T-helper 2 cell treated with Interferon-gamma antibody and Interleukin-4, amounts not matched to agents 100 ng/mL and 5 ng/mL, for 36 hours (primary cell): ENCODE measurements around the gene LSR. TPM values are rescaled to one million over a fixed set of nuclear protein-coding genes. Genes with fewer than 3 reads are reported as not detected.

Source experiments
- intact Hi-C: fragments of 100-400 bp; cut with micrococcal nuclease; formaldehyde crosslinking; loops from one replicate; pipeline ENCODE4 v1.15.1; 2023
- total RNA-seq: library from RNA; stranded (reverse); gene quantifications from 2 replicates; pipeline ENCODE4 v1.2.3, GENCODE V29; 2022

Gene LSR
- total RNA-seq, 1 donor from 2014 or later, result 0.70 TPM

- intact Hi-C loops, result loop anchor here (5.0 kb wide), 1 partner anchor 33 kb away; no protein-coding TSS in a partner anchor
These were observed 8.5 kb upstream of the LSR start for GRCh38 chr19:35240327-35240726.

- intact Hi-C loops, result loop anchor here (5.0 kb wide), 1 partner anchor 34 kb away; no protein-coding TSS in a partner anchor
These were observed 7.4 kb upstream of the LSR start for GRCh38 chr19:35241417-35241816.

GRCh38 chr19:35246466-35247092 is 2.2 kb upstream of the LSR start:
- intact Hi-C loops, result no loop called here

- intact Hi-C loops, result no loop called here
These were observed 1.1 kb upstream of the LSR start for GRCh38 chr19:35247526-35248309.

- intact Hi-C loops, result no loop called here
These were observed 495 bp downstream of the LSR start for GRCh38 chr19:35249146-35249847.

GRCh38 chr19:35249848-35250711 is 1.3 kb downstream of the LSR start:
- intact Hi-C loops, result no loop called here

- intact Hi-C loops, result no loop called here
These were observed 2.7 kb downstream of the LSR start for GRCh38 chr19:35251456-35251855.

- intact Hi-C loops, result no loop called here
These were observed 4.8 kb downstream of the LSR start for GRCh38 chr19:35253316-35254286.

- intact Hi-C loops, result no loop called here
These were observed 5.8 kb downstream of the LSR start for GRCh38 chr19:35254341-35255297.

- intact Hi-C loops, result no loop called here
These were observed 7.8 kb downstream of the LSR start for GRCh38 chr19:35256566-35256965.

- intact Hi-C loops, result no loop called here
These were observed 8.3 kb downstream of the LSR start for GRCh38 chr19:35257113-35257461.

GRCh38 chr19:35260694-35261304 is 12.0 kb downstream of the LSR start:
- intact Hi-C loops, result no loop called here

- intact Hi-C loops, result no loop called here
These were observed 12.7 kb downstream of the LSR start for GRCh38 chr19:35261356-35262100.

GRCh38 chr19:35262101-35262761 is 13.4 kb downstream of the LSR start:
- intact Hi-C loops, result no loop called here

- intact Hi-C loops, result no loop called here
These were observed 15.7 kb downstream of the LSR start for GRCh38 chr19:35264268-35265125.

GRCh38 chr19:35265126-35265899 is 16.5 kb downstream of the LSR start:
- intact Hi-C loops, result no loop called here
